ENCODE results near the gene TFPT.

Gene TFPT

DNA sequence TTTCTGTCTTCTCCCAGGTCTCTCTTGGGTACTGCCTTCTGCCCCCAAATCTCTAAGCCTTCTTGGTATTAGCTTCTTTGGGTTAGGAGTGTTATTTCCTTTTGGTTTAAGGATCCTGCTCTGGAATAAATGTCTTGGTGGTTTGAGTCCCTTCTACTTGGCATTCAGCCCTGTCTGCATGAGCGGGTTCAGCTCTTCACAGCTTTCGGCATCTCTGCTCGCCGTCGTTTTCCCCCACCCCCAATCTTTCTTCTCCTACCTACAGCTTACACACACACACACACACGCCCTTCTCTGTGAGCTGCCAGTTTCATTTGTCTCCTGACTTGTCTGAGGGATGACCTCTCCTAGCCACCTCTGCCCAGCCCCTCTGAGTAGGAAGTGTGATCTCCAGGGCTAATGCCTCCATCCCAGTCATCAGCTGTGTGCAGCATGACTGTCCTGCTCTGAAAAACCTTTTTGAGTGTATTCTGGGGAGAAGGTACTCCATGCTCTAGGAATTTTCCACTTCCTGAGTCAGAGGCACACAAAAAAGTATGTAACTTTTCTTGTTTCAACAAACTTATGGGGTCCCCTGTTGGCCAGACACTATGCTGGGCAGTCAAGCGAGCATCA lies 26.8 kb upstream of the TFPT start:
- H4K20me1 ChIP-seq (ENCODE audit: insufficient read depth, low read length), result peaks cover 10% of the 10 kb centered on the region; the same call in 1 of the 2 replicates
- no peak overlapping the region for H3K27ac ChIP-seq (ENCODE audit: low read length)
- no peak overlapping the region for H3K4me3 ChIP-seq (ENCODE audit: low read length)
- TF ChIP-seq CTCF (IDR thresholded peaks at IDR 0.05; ENCODE audit: low read length), result no peak
- TF ChIP-seq EZH2phosphoT487 (IDR thresholded peaks at IDR 0.05; ENCODE audit: low read length), result no peak
- no peak for TF ChIP-seq EZH2 (optimal IDR thresholded peaks at IDR 0.05; ENCODE audit: low read depth, low read length)
- peaks cover 69% of the 10 kb centered on the region for H3K79me2 ChIP-seq (ENCODE audit: low read length)
- no peaks in the 10 kb centered on the region for H3K27me3 ChIP-seq (replicated peaks; ENCODE audit: insufficient read depth, low read length)
- no peak overlapping the region for H2AFZ ChIP-seq (ENCODE audit: low read length)
- H3K9me2 ChIP-seq (replicated peaks; ENCODE audit: insufficient read depth, low read length), result no peaks in the 10 kb centered on the region
- no peak for DNase-seq
- no peaks in the 10 kb centered on the region for H3K9me3 ChIP-seq (replicated peaks; ENCODE audit: insufficient read depth, low read length)
- no peak overlapping the region for H3K4me2 ChIP-seq (ENCODE audit: low read depth, low read length)
- H3F3A ChIP-seq (ENCODE audit: insufficient read depth, low read length), result no peaks in the 10 kb centered on the region
- H3K4me1 ChIP-seq (ENCODE audit: low read length), result peaks cover 5% of the 10 kb centered on the region; the same call in 1 of the 2 replicates
- peaks cover 10% of the 10 kb centered on the region; the same call in 1 of the 2 replicates for H3K36me3 ChIP-seq (replicated peaks; ENCODE audit: insufficient read depth, low read length)
- no peak overlapping the region for H3K9ac ChIP-seq (ENCODE audit: low read length)

- no peak overlapping the region for H3K27ac ChIP-seq (ENCODE audit: low read length)
- no peak overlapping the region for H3K4me3 ChIP-seq (ENCODE audit: low read length)
- H3K36me3 ChIP-seq (replicated peaks; ENCODE audit: insufficient read depth, low read length), result peaks cover 8% of the 10 kb centered on the region; the same call in 1 of the 2 replicates
- peaks cover 5% of the 10 kb centered on the region; the same call in 1 of the 2 replicates for H3K4me1 ChIP-seq (ENCODE audit: low read length)
- H3K9me3 ChIP-seq (replicated peaks; ENCODE audit: insufficient read depth, low read length), result no peaks in the 10 kb centered on the region
- H3K9ac ChIP-seq (ENCODE audit: low read length), result no peak overlapping the region
- TF ChIP-seq EZH2phosphoT487 (IDR thresholded peaks at IDR 0.05; ENCODE audit: low read length) (no peak), EZH2 (optimal IDR thresholded peaks at IDR 0.05; ENCODE audit: low read depth, low read length) (no peak), CTCF (IDR thresholded peaks at IDR 0.05; ENCODE audit: low read length) (no peak)
- no peak overlapping the region for H2AFZ ChIP-seq (ENCODE audit: low read length)
- no peaks in the 10 kb centered on the region for H3F3A ChIP-seq (ENCODE audit: insufficient read depth, low read length)
- DNase-seq, result no peak
- H3K79me2 ChIP-seq (ENCODE audit: low read length), result peaks cover 69% of the 10 kb centered on the region
- H3K4me2 ChIP-seq (ENCODE audit: low read depth, low read length), result no peak overlapping the region
- H4K20me1 ChIP-seq (ENCODE audit: insufficient read depth, low read length), result peaks cover 10% of the 10 kb centered on the region; the same call in 1 of the 2 replicates
- no peaks in the 10 kb centered on the region for H3K9me2 ChIP-seq (replicated peaks; ENCODE audit: insufficient read depth, low read length)
- no peaks in the 10 kb centered on the region for H3K27me3 ChIP-seq (replicated peaks; ENCODE audit: insufficient read depth, low read length)
These were observed 25.9 kb upstream of the TFPT start for GRCh38 chr19:54141356-54141755.

DNA sequence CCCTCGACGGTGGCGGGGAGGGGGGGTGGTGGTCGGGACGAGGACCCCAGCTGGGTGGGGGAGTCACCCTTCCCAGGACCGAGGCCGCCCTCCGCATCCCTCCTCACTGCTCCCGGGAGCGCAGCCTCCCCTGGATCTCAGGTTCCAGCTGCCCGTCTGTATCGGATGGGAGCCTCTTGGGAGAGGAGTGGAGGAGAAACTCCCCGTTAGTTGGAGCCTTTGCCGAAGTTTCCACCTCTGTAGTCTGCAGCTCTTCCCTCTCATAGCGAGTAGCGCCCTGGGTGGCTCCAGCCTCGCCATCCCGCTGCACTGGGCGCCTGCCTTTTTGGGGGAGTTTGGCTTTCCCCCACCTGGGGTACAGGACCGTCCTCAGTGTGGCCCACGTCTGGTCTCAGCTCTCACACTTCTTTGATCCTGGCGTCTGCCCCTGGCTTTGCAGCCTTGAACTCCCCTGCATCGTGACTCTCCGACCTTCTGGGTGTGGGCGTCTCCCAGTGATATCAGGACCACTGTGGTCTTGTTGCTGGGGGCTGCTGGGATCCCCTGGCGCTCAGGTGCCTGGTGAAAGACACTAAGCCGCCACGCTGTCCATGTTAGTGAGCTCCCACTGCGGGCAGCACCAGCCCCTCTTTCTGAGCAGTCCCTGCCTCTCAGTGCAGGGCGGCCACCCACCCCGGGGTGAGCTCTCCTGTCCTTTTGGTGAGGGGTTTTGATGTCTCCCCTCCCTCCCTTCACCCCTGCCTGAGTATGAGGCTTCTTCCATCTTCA lies 23.2 kb upstream of the TFPT start:
- Histone ChIP-seq H3K27me3 (replicated peaks; ENCODE audit: insufficient read depth, low read length) (no peaks in the 10 kb centered on the region), H3K4me1 (ENCODE audit: low read length) (peaks cover 10% of the 10 kb centered on the region), H3K79me2 (ENCODE audit: low read length) (peaks cover 60% of the 10 kb centered on the region), H3K9me2 (replicated peaks; ENCODE audit: insufficient read depth, low read length) (no peaks in the 10 kb centered on the region), H4K20me1 (ENCODE audit: insufficient read depth, low read length) (peaks cover 10% of the 10 kb centered on the region; the same call in 1 of the 2 replicates), H3K27ac (ENCODE audit: low read length) (no peak overlapping the region), H3K9ac (ENCODE audit: low read length) (peak overlapping the region; percentile 99; the same call in 1 of the 2 replicates), H3F3A (ENCODE audit: insufficient read depth, low read length) (no peaks in the 10 kb centered on the region), H2AFZ (ENCODE audit: low read length) (no peak overlapping the region), H3K36me3 (replicated peaks; ENCODE audit: insufficient read depth, low read length) (peaks cover 5% of the 10 kb centered on the region; the same call in 1 of the 2 replicates), H3K4me3 (ENCODE audit: low read length) (peak overlapping the region; percentile 80), H3K9me3 (replicated peaks; ENCODE audit: insufficient read depth, low read length) (no peaks in the 10 kb centered on the region), H3K4me2 (ENCODE audit: low read depth, low read length) (peak overlapping the region; percentile 70)
- no peak for TF ChIP-seq EZH2phosphoT487 (IDR thresholded peaks at IDR 0.05; ENCODE audit: low read length)
- TF ChIP-seq CTCF (IDR thresholded peaks at IDR 0.05; ENCODE audit: low read length), result no peak
- TF ChIP-seq EZH2 (optimal IDR thresholded peaks at IDR 0.05; ENCODE audit: low read depth, low read length), result no peak
- no peak for DNase-seq
